D341Med (cell line): ENCODE data around the gene TSPO2.

ENCODE experiments used
- DNase-seq: peaks from one replicate; pipeline ENCODE4 v3.0.0; 2012; ENCODE audit warnings: low spot score

Gene TSPO2

DNA sequence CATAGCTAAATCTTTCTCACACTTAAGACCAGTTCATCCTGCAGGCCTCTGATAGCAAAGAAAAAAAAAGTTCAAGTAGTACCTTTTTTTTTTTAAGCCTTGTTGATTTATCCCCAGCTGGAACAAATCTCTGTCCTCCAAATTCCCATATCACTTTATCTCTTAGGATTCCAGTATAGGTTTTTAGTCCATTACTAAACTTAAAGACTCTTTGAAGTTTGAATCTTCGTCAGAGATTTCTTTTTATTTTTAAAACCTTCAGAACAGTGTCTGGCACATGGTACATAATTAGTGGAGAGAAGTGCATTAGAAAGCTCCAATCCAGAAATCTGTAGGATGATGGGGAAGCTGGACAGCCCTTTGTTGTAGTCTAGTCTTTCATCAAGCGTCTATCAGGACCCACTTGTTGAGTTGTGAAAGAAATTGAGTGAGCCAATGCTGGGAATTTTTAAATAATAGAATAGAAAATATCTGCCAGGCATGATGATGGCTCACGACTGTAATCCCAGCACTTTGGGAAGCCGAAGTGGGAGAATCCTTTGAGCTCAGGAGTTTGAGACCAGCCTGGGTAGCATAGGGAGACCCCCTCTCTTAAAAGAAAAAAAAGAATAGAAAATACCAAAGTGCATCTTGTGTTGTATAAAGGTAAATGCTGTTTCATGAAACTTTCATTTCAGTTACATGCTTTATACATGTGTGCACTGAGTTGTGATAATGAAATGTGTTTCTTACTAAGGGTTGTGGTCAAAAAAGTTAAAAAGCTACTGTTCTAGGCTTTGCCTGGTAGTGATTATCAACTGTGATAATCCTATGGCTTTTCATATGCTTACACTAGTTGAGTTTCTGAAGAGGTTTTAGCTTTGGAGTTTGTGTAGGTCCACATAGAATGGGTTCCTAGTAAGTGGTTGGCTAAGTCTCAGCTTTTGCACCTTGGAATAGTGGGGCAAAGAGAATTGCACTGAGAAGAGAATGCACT is 33.7 kb downstream of the TSPO2 start:
- DNase-seq: no peak

- DNase-seq: no peak
Measured at GRCh38 chr6:41077536-41077935, 35.3 kb downstream of the TSPO2 start.

DNA sequence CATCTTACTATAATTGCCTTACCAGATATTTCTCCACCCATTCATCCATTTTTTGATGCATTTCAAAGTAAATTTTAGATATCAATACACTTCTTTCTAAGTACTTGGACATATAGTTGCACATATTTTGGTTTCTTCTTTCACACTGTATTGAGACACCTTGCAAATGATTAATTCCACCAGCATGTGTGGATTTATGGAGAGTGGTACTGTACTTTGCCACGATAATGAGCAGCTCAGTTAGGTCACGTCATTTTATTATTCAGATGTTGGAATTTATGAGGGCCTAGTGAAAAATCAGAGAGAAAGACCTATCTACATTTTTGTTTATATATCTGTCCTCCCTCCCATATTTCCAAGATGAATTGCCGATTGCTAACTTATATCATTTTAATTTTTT is 35.8 kb downstream of the TSPO2 start:
- no peak for DNase-seq

- no peak for DNase-seq
Measured at GRCh38 chr6:41079080-41079479, 36.8 kb downstream of the TSPO2 start.

DNA sequence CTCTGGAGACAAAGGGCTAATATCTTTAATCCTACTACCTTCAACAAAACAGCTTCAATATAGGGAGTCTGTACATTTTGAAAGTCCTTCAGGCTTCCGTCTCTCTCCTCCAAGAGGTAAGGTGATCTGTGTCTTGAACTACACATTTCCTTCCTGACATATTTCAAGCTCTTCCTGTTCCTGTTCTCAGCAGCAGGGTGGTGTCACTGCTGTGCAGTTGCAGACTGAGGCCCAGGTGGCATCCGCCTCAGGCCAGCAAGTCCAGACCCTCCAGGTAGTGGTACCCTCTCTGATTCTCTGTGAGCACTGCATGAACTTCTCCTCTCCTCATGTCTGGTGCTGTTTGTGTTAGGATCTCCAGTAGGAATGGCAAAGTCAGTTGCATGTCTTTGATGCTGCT is 38.4 kb downstream of the TSPO2 start:
- no peak for DNase-seq

DNA sequence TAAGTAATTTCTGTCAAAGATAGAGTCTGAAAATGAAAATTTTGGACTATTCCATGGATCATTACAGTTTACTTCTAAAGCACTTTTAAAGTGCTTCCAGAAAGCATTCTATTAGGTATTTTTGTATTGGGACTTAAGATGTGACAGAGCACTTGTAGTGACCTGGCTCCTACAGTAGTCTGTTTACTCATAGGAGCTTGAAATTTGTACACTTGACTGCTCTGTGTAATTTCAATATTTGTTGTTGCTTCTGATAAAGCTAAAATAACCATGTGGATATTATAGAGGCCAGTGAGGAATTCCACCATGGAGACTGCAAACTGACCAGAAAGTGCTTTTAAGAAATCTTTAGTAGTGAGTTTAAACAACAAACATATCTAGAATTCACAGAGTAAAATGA is 40.8 kb downstream of the TSPO2 start:
- DNase-seq: no peak

GRCh38 chr6:41085182-41085581 is 42.9 kb downstream of the TSPO2 start:
- DNase-seq: no peak

GRCh38 chr6:41088451-41088850 is 46.2 kb downstream of the TSPO2 start:
- no peak for DNase-seq

- no peak for DNase-seq
Measured at GRCh38 chr6:41090841-41091761, 48.8 kb downstream of the TSPO2 start.

GRCh38 chr6:41092421-41093140 is 50.3 kb downstream of the TSPO2 start:
- peak; percentile 40 for DNase-seq

- no peak for DNase-seq
Measured at GRCh38 chr6:41093729-41094128, 51.5 kb downstream of the TSPO2 start.
